ENCODE data around the gene MIF4GD. TPM values are rescaled to one million over a fixed set of nuclear protein-coding genes. Genes with fewer than 3 reads are reported as not detected.

MIF4GD gene
- total and polyA plus RNA-seq, 9 of the 15 experiments (the other 6 are each of a cell fraction or from before 2014, with no cell fraction given), result 11.8 to 63.8 (median 28.1) TPM

GRCh38 chr17:75240394-75241142 is 30.5 kb downstream of the MIF4GD start (continued):
- TF ChIP-seq MGA (IDR thresholded peaks at IDR 0.05) (no peak; the same call in 1 of the 2 replicates), HMG20A (CRISPR knock-in tag; conservative IDR thresholded peaks at IDR 0.05) (no peak), HBP1 (CRISPR knock-in tag; IDR thresholded peaks at IDR 0.05) (no peak), ZNF511 (CRISPR knock-in tag; IDR thresholded peaks at IDR 0.05) (peak; percentile 75), CREM (IDR thresholded peaks at IDR 0.05; ENCODE audit: low read depth) (peak; percentile 47; the same call in 1 of the 2 replicates), ADNP (tag; IDR thresholded peaks at IDR 0.05) (no peak), BRF2 (IDR thresholded peaks at IDR 0.05; ENCODE audit: borderline replicate concordance, insufficient read depth, insufficient read length) (no peak), DDX20 (tag; IDR thresholded peaks at IDR 0.05; ENCODE audit: low read depth) (no peak), SIN3B (IDR thresholded peaks at IDR 0.05; ENCODE audit: low read depth) (no peak), HDAC3 (IDR thresholded peaks at IDR 0.05; ENCODE audit: borderline replicate concordance, partially characterized antibody) (no peak), FOXM1 (IDR thresholded peaks at IDR 0.05; ENCODE audit: low read depth) (no peak), FOXM1 (CRISPR knock-in tag; IDR thresholded peaks at IDR 0.05; ENCODE audit: low read depth) (no peak), XRCC3 (IDR thresholded peaks at IDR 0.05) (no peak)

Measured in K562 (cell line).